NCI-H446 treated with DMSO at 0.1 percent for 48 hours (cell line): ENCODE results near the gene AHRR.
"Not testable (repeated sequence)": the region's sequence is repeated elsewhere in the genome, so short reads cannot be mapped to it uniquely, and the experiment has no call there.

ENCODE experiments used
- DNase-seq: peaks from one replicate; lab custom pipeline; 2025; lab: John Stamatoyannopoulos, UW

Gene AHRR

DNA sequence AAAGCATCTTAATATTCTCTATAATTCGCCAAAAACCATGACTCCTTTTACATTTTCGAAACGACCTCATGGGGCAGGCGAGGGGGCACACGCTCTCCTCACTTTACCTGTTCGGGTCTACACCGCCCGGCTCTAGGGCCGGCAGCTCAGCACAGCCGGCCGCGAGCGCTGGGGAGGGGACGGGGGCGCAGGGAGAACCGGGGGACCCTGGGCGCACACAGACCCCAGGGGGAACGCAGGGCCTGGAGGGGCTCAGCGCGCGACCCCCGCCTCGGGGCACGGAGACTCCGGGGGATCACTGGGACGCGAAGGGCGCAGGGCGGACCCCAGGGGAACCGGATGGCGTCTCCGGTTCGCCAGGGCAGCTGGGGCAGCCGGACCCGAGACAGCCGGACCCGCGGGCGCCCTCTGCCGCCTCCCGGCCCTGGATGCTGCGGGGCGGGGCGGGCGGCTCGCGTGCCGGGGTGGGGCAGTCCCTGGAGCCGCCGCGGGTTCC is at the start of gene AHRR:
Gene AHRR (plus strand): TSS at position 485 of the 496 bp plus-strand sequence. CDS start 22,189 bp downstream, outside the sequence.
- no peak for DNase-seq

DNA sequence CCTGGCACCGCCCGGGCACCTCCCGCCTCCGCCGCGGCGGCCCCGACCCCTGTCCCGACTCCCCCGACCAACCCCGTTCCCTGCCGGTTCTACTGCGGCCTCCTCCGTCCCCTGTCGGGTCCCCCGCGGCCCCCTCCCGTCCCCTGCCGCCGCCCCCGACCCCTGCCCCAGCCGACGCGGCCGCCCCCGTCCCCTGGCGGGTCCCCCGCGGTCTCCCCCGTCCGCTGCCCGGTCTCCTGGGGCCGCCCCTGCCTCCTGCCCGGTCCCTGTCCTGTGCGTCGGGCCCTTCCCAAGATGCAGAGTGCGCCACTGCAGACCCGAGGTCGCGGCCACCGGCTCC is 49.7 kb upstream of the AHRR start:
- DNase-seq: not testable (repeated sequence)

GRCh38 chr5:273091-273490 is 48.4 kb upstream of the AHRR start:
- not testable (repeated sequence) for DNase-seq

GRCh38 chr5:273491-273890 is 48.0 kb upstream of the AHRR start:
- not testable (repeated sequence) for DNase-seq

DNA sequence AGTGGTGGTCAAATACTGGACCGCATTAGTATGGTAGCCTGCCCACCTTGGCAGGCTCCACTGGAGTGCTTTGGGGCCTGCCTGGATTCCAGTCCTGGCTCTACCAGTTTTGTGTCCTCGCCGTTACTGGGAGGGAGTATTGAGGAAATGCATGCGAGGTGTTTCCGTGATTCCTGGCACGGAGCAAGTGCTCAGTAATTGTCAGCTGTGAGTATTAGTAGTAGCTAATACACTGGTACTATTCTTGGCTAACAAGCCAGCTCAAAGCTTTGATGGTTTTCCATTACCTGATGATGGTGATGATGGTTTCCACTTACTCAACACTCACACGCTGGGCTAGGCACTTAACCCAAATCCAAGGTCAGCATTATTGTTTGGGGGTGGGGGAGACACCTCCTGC is 47.2 kb upstream of the AHRR start:
- DNase-seq: not testable (repeated sequence)

GRCh38 chr5:278646-279045 is 42.9 kb upstream of the AHRR start:
- no peak for DNase-seq

- not testable (repeated sequence) for DNase-seq
Measured at GRCh38 chr5:279051-279665, 42.4 kb upstream of the AHRR start.

DNA sequence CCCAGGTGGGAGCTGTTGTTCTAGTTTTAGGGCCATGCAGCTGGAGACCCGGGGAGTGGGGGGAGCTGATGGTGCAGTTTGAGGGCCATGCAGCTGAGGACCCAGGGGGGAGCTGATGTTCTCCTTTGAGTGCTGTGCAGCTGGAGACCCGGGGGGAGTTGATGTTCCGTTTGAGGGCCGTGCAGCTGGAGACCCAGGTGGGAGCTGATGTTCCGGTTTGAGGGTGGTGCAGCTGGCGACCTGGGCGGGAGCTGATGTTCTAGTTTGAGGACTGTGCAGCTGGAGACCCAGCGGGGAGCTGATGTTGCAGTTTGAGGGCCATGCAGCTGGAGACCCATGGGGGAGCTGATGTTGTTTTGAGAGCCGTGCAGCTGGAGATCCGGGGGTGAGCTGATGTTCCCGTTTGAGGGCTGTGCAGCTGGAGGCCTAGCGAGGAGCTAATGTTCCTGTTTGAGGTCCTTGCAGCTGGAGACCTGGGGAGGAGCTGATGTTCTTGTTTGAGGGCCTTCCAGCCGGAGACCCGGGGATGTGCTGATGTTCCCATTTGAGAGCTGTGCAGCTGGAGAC is 35.4 kb upstream of the AHRR start:
- DNase-seq: no peak

GRCh38 chr5:290200-290599 is 31.3 kb upstream of the AHRR start:
- not testable (repeated sequence) for DNase-seq

- DNase-seq: not testable (repeated sequence)
Measured at GRCh38 chr5:291345-291744, 30.2 kb upstream of the AHRR start.

GRCh38 chr5:294788-295187 is 26.7 kb upstream of the AHRR start:
- DNase-seq: not testable (repeated sequence)

GRCh38 chr5:296207-296606 is 25.3 kb upstream of the AHRR start:
- not testable (repeated sequence) for DNase-seq

DNA sequence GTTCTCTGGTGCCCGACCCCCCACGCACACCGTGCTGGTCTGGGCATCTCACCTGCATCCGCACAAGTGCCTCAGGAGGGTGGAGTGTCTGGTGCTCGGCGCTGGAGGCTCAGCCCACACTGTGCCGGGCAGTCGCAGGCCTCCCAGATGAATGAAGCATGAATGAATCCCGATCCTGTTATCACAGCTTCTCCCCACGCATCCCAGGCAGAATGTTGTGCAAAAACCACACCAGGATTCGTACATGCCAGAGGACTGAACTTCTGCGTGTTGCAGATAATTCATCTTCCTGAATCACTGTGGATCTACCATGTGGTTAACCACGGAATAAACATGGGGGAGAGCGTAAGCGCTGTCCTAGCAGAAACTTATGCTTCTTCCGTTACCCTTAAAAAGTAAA is 24.6 kb upstream of the AHRR start:
- DNase-seq: not testable (repeated sequence)

DNA sequence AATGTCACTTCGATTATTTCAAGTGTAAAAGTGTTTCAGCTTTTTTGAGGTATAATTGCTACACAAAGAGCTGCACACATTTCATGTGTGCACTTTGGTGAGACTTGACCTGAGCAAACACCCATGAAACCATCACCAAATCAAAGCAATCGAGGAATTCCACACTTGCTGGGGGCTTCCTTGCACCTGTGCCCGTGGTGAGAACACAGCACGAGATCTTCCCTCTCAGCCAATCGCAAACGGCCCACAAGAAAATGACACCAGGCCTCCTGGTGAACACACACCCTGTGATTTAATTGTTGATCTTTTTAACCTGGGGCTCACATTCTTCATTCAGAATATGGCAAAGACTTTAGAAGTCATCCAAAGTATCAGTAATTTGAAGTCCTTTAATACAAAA is 24.1 kb upstream of the AHRR start:
- DNase-seq: not testable (repeated sequence)

DNA sequence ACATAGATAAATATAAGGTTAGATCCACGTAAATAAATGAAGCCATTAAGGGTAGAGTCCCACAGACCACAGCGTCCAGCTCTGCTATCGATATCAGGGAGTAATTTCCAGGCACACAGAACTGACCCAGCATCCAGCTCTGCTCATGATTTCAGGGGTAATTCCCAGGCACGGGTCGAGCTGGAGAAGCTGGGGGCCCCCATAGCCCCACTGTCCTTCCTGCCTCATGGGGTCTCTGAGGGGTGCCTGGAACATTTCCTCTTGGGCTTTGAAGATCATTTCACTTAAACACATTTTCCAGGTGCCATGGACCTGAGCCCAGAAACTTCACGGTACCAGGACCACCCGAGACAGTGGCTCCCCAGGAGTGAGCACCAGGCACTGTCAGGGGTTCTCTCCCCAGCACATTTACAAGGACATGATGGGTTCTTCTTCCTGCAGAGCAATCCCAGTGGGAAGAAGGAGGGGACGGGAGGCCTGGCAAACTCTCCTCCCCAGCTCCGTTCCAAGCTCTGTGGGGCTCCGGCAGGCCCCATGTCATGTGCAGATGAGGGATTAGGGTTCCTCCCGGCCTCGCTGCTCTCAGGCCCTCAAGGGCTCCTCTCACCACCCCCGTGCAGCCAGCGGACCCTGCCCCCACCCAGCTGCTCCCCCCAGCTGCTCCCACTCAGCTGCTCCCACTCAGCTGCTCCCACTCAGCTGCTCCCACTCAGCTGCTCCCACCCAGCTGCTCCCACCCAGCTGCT is 23.4 kb upstream of the AHRR start:
- DNase-seq: not testable (repeated sequence)

DNA sequence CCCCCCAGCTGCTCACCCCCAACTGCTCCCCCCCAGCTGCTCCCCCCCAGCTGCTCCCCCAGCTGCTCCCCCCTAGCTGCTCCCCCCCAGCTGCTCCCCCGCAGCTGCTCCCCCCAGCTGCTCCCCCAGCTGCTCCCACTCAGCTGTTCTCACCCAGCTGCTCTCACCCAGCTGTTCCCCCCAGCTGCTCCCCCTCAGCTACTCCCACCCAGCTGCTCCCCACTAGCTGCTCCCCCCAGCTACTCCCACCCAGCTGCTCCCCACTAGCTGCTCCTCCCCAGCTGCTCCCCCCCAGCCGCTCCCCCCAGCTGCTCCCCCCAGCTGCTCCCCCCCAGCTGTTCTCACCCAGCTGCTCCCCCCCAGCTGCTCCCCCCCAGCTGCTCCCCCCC is 22.8 kb upstream of the AHRR start:
- DNase-seq: no peak

GRCh38 chr5:299921-300320 is 21.6 kb upstream of the AHRR start:
- DNase-seq: not testable (repeated sequence)

DNA sequence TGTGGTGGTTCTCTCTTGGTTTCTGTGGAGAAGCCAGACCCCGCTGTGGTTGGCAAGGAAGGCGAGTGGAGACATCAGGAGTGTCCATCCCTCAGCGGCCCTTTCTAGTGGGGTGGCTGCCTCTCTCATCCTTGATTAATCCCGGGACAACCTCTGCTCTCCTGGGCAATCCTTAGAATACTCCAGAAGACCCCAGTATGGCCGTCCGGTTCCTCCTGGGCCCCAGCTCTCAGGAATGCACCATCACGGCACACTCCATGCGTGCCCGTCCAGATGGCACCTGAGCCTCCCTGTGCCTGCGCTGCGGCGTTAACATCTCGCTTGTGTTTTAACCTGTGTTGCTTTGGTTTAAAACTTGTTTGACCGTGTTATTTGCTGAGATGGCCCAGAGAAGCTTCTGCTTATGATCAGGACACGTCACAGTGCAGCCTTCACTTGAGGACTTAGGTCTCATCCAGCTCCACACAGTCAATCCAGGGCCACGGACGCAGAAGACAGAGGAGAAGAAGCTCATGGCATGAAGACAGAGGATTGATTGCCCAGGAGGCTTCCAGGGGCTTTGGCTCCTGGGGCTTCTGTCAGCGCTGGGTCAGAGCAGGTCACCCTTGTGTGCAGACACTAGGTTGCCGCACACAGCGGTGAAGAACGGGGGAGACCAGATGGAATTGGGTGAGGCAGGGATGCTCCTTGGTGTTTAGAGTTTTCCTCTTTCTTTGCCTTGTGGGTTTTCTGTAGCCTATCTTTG is 20.7 kb upstream of the AHRR start:
- DNase-seq: not testable (repeated sequence)

DNA sequence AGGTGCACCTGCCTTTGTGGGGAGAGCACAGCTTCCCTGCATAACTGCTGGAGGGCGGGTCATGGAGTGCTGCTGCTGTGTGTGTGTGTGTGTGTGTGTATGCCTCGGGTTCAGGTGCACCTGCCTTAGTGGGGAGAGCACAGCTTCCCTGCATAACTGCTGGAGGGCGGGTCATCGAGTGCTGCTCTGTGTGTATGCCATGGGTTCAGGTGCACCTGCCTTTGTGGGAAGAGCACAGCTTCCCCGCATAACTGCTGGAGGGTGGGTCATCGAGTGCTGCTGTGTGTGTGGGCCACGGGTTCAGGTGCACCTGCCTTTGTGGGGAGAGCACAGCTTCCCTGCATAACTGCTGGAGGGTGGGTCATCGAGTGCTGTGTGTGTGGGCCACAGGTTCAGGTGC is 19.1 kb upstream of the AHRR start:
- DNase-seq: not testable (repeated sequence)

DNA sequence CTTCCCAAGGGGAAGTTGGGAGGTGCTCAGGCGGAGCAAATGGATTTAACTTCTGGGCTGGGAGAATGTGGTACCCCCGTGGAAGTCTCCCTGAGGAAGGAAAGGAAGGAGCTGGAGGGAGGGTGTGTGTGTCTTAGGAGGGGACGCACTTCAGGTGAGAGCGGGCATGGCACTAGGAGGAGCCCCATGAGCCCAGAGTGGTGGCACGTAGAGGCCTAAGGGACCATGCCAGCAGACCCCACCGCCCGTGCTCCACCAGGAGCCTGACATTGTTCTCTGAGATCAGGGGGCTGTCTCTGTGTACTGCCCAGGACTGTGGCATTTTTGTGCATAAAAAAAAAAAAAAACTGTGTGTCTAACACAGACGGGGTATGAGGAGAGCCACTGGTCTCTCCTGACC is 18.5 kb upstream of the AHRR start:
- no peak for DNase-seq

DNA sequence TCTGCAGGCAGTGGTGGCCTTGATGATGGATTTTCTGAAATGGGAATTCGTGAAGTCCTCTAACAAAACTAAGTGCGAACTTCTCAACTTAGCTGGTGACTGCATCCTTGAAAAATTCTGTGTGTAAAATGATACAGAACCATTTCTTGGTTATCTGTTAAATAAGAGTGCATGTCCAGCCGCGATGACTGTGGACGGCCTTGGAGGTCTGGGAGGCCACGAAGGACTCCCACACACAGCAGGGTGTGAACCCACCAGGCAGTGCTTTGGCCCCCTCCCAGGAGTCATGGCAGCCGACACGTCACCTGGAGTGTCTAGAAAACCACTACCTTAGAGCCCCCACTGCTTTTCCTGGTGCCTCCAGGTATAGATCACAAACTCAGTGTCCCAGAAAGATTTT is 17.8 kb upstream of the AHRR start:
- DNase-seq: not testable (repeated sequence)

GRCh38 chr5:305050-305449 is 16.5 kb upstream of the AHRR start:
- DNase-seq: no peak
